Heart right ventricle (tissue), 16 donors: ENCODE measurements around the gene SMS. TPM values are rescaled to one million over a fixed set of nuclear protein-coding genes. Genes with fewer than 3 reads are reported as not detected.

Experiments used
- ATAC-seq, 8 donors: fragments of 200-7000 bp; cut with Tn5 transposase; one replicate each; pipeline ENCODE4 v1.9.1; 2020; ENCODE audit warnings: mild to moderate bottlenecking in 8 of 8, moderate library complexity in 8 of 8, moderate number of reproducible peaks in 1 of 8
- DNase-seq, 2 donors: peaks; one replicate each; pipeline ENCODE4 v3.0.0-alpha.2; 2020
- H3K27ac ChIP-seq, 10 donors: fragments of 200-600 bp; sonication (generic) in 2 of 10; one replicate each; pipeline versions ENCODE4 v1.5.0 to v1.8.0; 2020 to 2022; ENCODE audit warnings: mild to moderate bottlenecking in 3 of 10
- H3K27me3 ChIP-seq, 7 donors: fragments of 200-600 bp; one replicate each; pipeline ENCODE4 v1.8.0; 2021 to 2022; ENCODE audit warnings: mild to moderate bottlenecking in 2 of 7
- H3K36me3 ChIP-seq, 9 donors: fragments of 200-600 bp; sonication (generic) in 1 of 9; one replicate each; pipeline versions ENCODE4 v1.5.0 to v1.8.0; 2020 to 2022; ENCODE audit warnings: mild to moderate bottlenecking in 2 of 9
- H3K4me1 ChIP-seq, 9 donors: fragments of 200-600 bp; sonication (generic) in 1 of 9; one replicate each; pipeline versions ENCODE4 v1.5.0 to v1.8.0; 2020 to 2022; ENCODE audit warnings: mild to moderate bottlenecking in 4 of 9
- H3K4me3 ChIP-seq, 10 donors: fragments of 200-600 bp; sonication (generic) in 2 of 10; one replicate each; pipeline versions ENCODE4 v1.5.0 to v1.8.0; 2020 to 2022; ENCODE audit warnings: mild to moderate bottlenecking in 7 of 10, moderate library complexity in 2 of 10
- H3K9me3 ChIP-seq, 11 donors: fragments of 200-600 bp in 10 of 11; sonication (generic) in 2 of 11; one replicate each; pipeline versions ENCODE4 v1.5.0 to v1.8.0; 2013 to 2022; ENCODE audit warnings: mild to moderate bottlenecking in 2 of 11, control low read depth in 1 of 11, moderate library complexity in 1 of 11
- CTCF ChIP-seq, 9 donors: fragments of 200-600 bp; sonication (generic) in 2 of 9; IDR thresholded peaks; one replicate each; pipeline versions ENCODE4 v1.5.0 to v1.8.0; 2021 to 2022; ENCODE audit warnings: antibody characterized with exemption in 9 of 9, mild to moderate bottlenecking in 5 of 9, moderate library complexity in 1 of 9
- WGBS, 2 donors: extraction: QIAGEN DNeasy Blood & Tissue Kit; methylation state at CpG; one replicate each; pipeline ENCODE4 v1.1.7; 2013; ENCODE audit warnings: inconsistent platforms in 1 of 2; 5-methylcytosine and 5-hydroxymethylcytosine counted together
- intact Hi-C, 10 donors: fragments of 100-400 bp; cut with DNase I; formaldehyde crosslinking; loops; one replicate each; pipeline versions ENCODE4 v1.11.1 to v1.14.2; 2022
- polyA plus RNA-seq, 2 donors: library from polyadenylated mRNA; stranded (reverse); fragments of 200-250 nt; gene quantifications; one replicate each; pipeline ENCODE4 v1.2.3, GENCODE V29; 2013
- total RNA-seq, 10 donors: library from RNA; stranded (reverse); fragmentation: NEBNext Ultra II Directional in 3 of 10; extraction: Animal tissue kit (Norgen Biotek cat#: 25700) in 3 of 10; gene quantifications; one replicate each; pipeline versions ENCODE4 v1.2.1 to v1.2.4, GENCODE V29; 2021 to 2023
- donor health status: Arrhythmogenic right ventricular cardiomyopathy.
- donor health status: ischemic (EF 13 %, LVEDD 7.1; RV severe dilation, severe dysfunction).
- donor health status: healthy with polysubstance abuse.
- donor health status: DM: no; HTN: yes; CAD: no.
- donor health status: DM: no; HTN: no; CAD: no.
- donor health status: ischemic (EF 25% LVEDD 6.9; RV normal size, moderate dysfunction).
- donor health status: ischemic (EF 25% LVEDD 5.7; RV mildly dilated, moderate dysfunction).
- donor health status: healthy.
- donor health status: DM: yes; HTN: yes; CAD: no.
- donor health status: Ischemic cardiomyopathy.
- donor health status: ischemic (EF 35%, LVEDD 5.7; RV mildly dilated, moderate dysfunction).
- donor health status: nonischemic (EF 11% LVEDD 7.7; RV severe dilation, severe dysfunction).
- donor health status: DM: yes; HTN: yes; CAD: no.
- donor health status: PGD.
- donor health status: ischemic (EF 29% LVEDD 5.4; RV normal size, mild dysfunction).
- donor health status: nonischemic (EF 23%, LVEDD 6.1; RV moderate dilation, normal function).

SMS gene
- total and polyA plus RNA-seq, 12 donors, result 22.3 to 70.9 (median 53.5) TPM

- H3K27ac ChIP-seq, result peak overlapping the region in 2 of 10 donors; percentile 11 to 39
- no peak for TF ChIP-seq CTCF (IDR thresholded peaks at IDR 0.05)
- H3K4me3 ChIP-seq, result no peak overlapping the region
- DNase-seq (no peak), ATAC-seq (peak in 6 of 8 donors; percentile 49 to 88 (median 84))
- H3K36me3 ChIP-seq, result peaks cover 0 to 55% (median 0%) of the 10 kb centered on the region in 9 donors
- peaks cover 0 to 5% (median 0%) of the 10 kb centered on the region in 9 donors for H3K4me1 ChIP-seq
- 55 to 58% methylated on average over 6 to 7 of the region's 7 CpGs for WGBS, 2 donors
- no peaks in the 10 kb centered on the region for H3K9me3 ChIP-seq
- intact Hi-C loops, result loop anchor here in 2 of 10 donors (10.0 kb wide), 2 partner anchors 138 to 1448 kb away; partner anchors contain the start of gene MBTPS2 (in 1 of the 2)
- no peaks in the 10 kb centered on the region for H3K27me3 ChIP-seq
Observed at GRCh38 chrX:21972721-21973120, 32.2 kb downstream of the SMS start.

- intact Hi-C loops, result loop anchor here in 2 of 10 donors (10.0 kb wide), 2 partner anchors 139 to 1449 kb away; partner anchors contain the start of gene MBTPS2 (in 1 of the 2)
- WGBS, 2 donors, result 80 to 81% methylated on average over 12 of the region's 12 CpGs
- Histone ChIP-seq H3K36me3 (peaks cover 0 to 56% (median 3%) of the 10 kb centered on the region in 9 donors), H3K4me3 (no peak overlapping the region), H3K27me3 (no peaks in the 10 kb centered on the region), H3K4me1 (peaks cover 0 to 5% (median 0%) of the 10 kb centered on the region in 9 donors), H3K27ac (peak overlapping the region in 2 of 10 donors; percentile 39 to 62), H3K9me3 (no peaks in the 10 kb centered on the region)
- ATAC-seq (peak in 2 of 8 donors; percentile 8 to 15), DNase-seq (no peak)
- no peak for TF ChIP-seq CTCF (IDR thresholded peaks at IDR 0.05)
Observed at GRCh38 chrX:21973321-21974010, 33.0 kb downstream of the SMS start.

GRCh38 chrX:21974011-21974385 lies 33.5 kb downstream of the SMS start:
- DNase-seq (no peak), ATAC-seq (peak in 1 of 8 donors; percentile 28)
- Histone ChIP-seq H3K27me3 (no peaks in the 10 kb centered on the region), H3K4me1 (peaks cover 0 to 5% (median 0%) of the 10 kb centered on the region in 9 donors), H3K4me3 (no peak overlapping the region), H3K36me3 (peaks cover 0 to 56% (median 3%) of the 10 kb centered on the region in 9 donors), H3K9me3 (no peaks in the 10 kb centered on the region), H3K27ac (peak overlapping the region in 1 of 10 donors; percentile 62)
- WGBS, 2 donors, result 53% methylated on average over 2 of the region's 2 CpGs
- TF ChIP-seq CTCF (IDR thresholded peaks at IDR 0.05), result no peak
- intact Hi-C loops, result loop anchor here in 2 of 10 donors (10.0 kb wide), 2 partner anchors 139 to 1449 kb away; partner anchors contain the start of gene MBTPS2 (in 1 of the 2)

DNA sequence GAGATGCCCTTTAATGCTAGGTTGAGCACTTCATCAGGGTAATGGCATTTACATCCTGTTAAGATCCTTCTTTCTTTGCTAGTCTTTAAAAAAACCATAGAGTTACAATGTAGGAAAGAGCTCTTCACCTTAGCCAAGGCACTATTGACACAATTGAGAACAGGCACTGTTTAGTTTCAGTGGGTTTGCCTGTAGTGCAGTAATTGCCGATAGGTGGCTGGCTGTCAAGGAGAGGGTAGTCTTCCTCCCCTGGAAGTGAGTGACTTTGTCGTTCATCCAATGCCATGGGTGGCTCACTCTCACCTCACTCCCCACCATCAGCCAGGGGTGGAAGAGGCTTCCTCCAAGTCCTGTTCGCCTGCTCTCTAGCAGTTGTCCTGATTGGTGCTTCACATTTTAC lies 34.7 kb downstream of the SMS start:
- no peak for ATAC-seq
- Histone ChIP-seq H3K4me3 (no peak overlapping the region), H3K36me3 (peaks cover 0 to 68% (median 3%) of the 10 kb centered on the region in 9 donors), H3K9me3 (no peaks in the 10 kb centered on the region), H3K27ac (no peak overlapping the region), H3K4me1 (peaks cover 0 to 5% (median 0%) of the 10 kb centered on the region in 9 donors), H3K27me3 (no peaks in the 10 kb centered on the region)
- 77 to 83% methylated on average over 3 of the region's 3 CpGs for WGBS, 2 donors
- no peak for DNase-seq
- intact Hi-C loops, result loop anchor here in 3 of 10 donors (5.0 to 10.0 kb wide), 3 partner anchors 140 to 1450 kb away; partner anchors contain the start of gene MBTPS2 (in 1 of the 3)
- TF ChIP-seq CTCF (IDR thresholded peaks at IDR 0.05), result no peak
